H9 (cell line): ENCODE measurements around the gene KLHL28. TPM values are rescaled to one million over a fixed set of nuclear protein-coding genes. Genes with fewer than 3 reads are reported as not detected.

Experiments
- DNase-seq: peaks from one replicate; pipeline ENCODE4 v3.0.0-alpha.2; 2017
- H2AFZ ChIP-seq: one replicate; pipeline ENCODE4 v1.6.1; 2013; ENCODE audit warnings: mild to moderate bottlenecking, low read length, control low read depth, moderate library complexity
- H2AK5ac ChIP-seq: 2 replicates; pipeline ENCODE4 v1.6.1; 2013; ENCODE audit warnings: low read length, control low read depth, mixed read lengths; ENCODE audit not compliant: insufficient read length
- H2BK120ac ChIP-seq: one replicate; pipeline ENCODE4 v1.6.1; 2013; ENCODE audit warnings: low read depth, mild to moderate bottlenecking, low read length, control low read depth, inconsistent platforms; ENCODE audit not compliant: poor library complexity, severe bottlenecking
- H2BK12ac ChIP-seq: 2 replicates; pipeline ENCODE4 v1.6.1; 2013; ENCODE audit warnings: low read length, control low read depth, mixed read lengths, low read depth; ENCODE audit not compliant: insufficient read length
- H2BK15ac ChIP-seq: 2 replicates; pipeline ENCODE4 v1.6.1; 2013; ENCODE audit warnings: low read depth, low read length, control low read depth
- H2BK20ac ChIP-seq: one replicate; pipeline ENCODE4 v1.6.1; 2013; ENCODE audit warnings: low read depth, mild to moderate bottlenecking, low read length, control low read depth, inconsistent platforms; ENCODE audit not compliant: poor library complexity, severe bottlenecking
- H2BK5ac ChIP-seq: 2 replicates; pipeline ENCODE4 v1.6.1; 2013; ENCODE audit warnings: low read length, control low read depth, mixed read lengths; ENCODE audit not compliant: insufficient read length
- H3K14ac ChIP-seq: 2 replicates; pipeline ENCODE4 v1.6.1; 2013; ENCODE audit warnings: low read length, control low read depth; ENCODE audit not compliant: insufficient read depth
- H3K18ac ChIP-seq: 2 replicates; pipeline ENCODE4 v1.6.1; 2013; ENCODE audit warnings: low read depth, mild to moderate bottlenecking, mixed read lengths, low read length, control low read depth; ENCODE audit not compliant: insufficient read length
- H3K23ac ChIP-seq: 2 replicates; pipeline ENCODE4 v1.6.1; 2013; ENCODE audit warnings: low read length, control low read depth, mixed read lengths, low read depth; ENCODE audit not compliant: insufficient read length
- H3K23me2 ChIP-seq: 2 replicates; pipeline ENCODE4 v1.6.1; 2013; ENCODE audit warnings: low read depth, mild to moderate bottlenecking, mixed read lengths, low read length, control low read depth; ENCODE audit not compliant: insufficient read length, poor library complexity, severe bottlenecking
- H3K27ac ChIP-seq: 2 replicates; pipeline ENCODE4 v1.5.1; 2013; ENCODE audit warnings: low read length, control low read depth, mixed read lengths, low read depth; ENCODE audit not compliant: insufficient read length
- H3K27me3 ChIP-seq: 2 replicates; pipeline ENCODE4 v1.6.1; 2013; ENCODE audit warnings: low read length, control low read depth, inconsistent platforms; ENCODE audit not compliant: insufficient read depth
- H3K4ac ChIP-seq: 2 replicates; pipeline ENCODE4 v1.6.1; 2013; ENCODE audit warnings: low read depth, mild to moderate bottlenecking, control low read depth, inconsistent platforms, low read length, moderate library complexity
- H3K4me1 ChIP-seq: 2 replicates; pipeline ENCODE4 v1.6.1; 2013; ENCODE audit warnings: low read length, control low read depth, inconsistent platforms; ENCODE audit not compliant: insufficient read depth
- H3K4me2 ChIP-seq: 2 replicates; pipeline ENCODE4 v1.6.1; 2013; ENCODE audit warnings: low read length, control low read depth, mixed read lengths; ENCODE audit not compliant: insufficient read length, insufficient read depth
- H3K56ac ChIP-seq: 2 replicates; pipeline ENCODE4 v1.6.1; 2013; ENCODE audit warnings: low read depth, mild to moderate bottlenecking, mixed read lengths, low read length, control low read depth; ENCODE audit not compliant: insufficient read length
- H3K79me1 ChIP-seq: 2 replicates; pipeline ENCODE4 v1.6.1; 2013; ENCODE audit warnings: low read depth, mild to moderate bottlenecking, moderate library complexity, low read length, control low read depth, inconsistent platforms; ENCODE audit not compliant: insufficient read depth, poor library complexity, severe bottlenecking
- H3K79me2 ChIP-seq: 2 replicates; pipeline ENCODE4 v1.6.1; 2013; ENCODE audit warnings: low read length, control low read depth, inconsistent platforms; ENCODE audit not compliant: insufficient read depth
- H3K9ac ChIP-seq: 2 replicates; pipeline ENCODE4 v1.6.1; 2013; ENCODE audit warnings: low read length, control low read depth, mixed read lengths; ENCODE audit not compliant: insufficient read length; ENCODE audit errors: extremely low read depth
- H3K9me3 ChIP-seq: one replicate; pipeline ENCODE4 v1.6.1; 2013; ENCODE audit warnings: low read depth, low read length, inconsistent platforms; ENCODE audit not compliant: control insufficient read depth
- H3T11ph ChIP-seq: one replicate; pipeline ENCODE4 v1.6.1; 2013; ENCODE audit warnings: mild to moderate bottlenecking, low read length, control low read depth, inconsistent platforms
- H4K20me1 ChIP-seq: one replicate; pipeline ENCODE4 v1.6.1; 2013; ENCODE audit not compliant: control insufficient read depth, insufficient read length, insufficient read depth
- H4K5ac ChIP-seq: 2 replicates; pipeline ENCODE4 v1.6.1; 2013; ENCODE audit warnings: low read depth, mild to moderate bottlenecking, mixed read lengths, low read length, control low read depth; ENCODE audit not compliant: insufficient read length
- H4K8ac ChIP-seq: replicated peaks from 2 replicates; pipeline ENCODE4 v1.6.1; 2013; ENCODE audit warnings: low read length, control low read depth, mixed read lengths, low read depth; ENCODE audit not compliant: insufficient read length
- H4K91ac ChIP-seq: 2 replicates; pipeline ENCODE4 v1.6.1; 2013; ENCODE audit warnings: low read depth, mild to moderate bottlenecking, moderate library complexity, mixed read lengths, low read length, control low read depth; ENCODE audit not compliant: insufficient read length
- H3K27ac Mint-ChIP-seq, 3 experiments: 2 replicates in 2 of 3; 3 replicates in 1 of 3; pipeline ENCODE4 v1.8.0; 2020 to 2021; ENCODE audit warnings: mixed read lengths in 3 of 3, mild to moderate bottlenecking in 1 of 3, moderate library complexity in 1 of 3
- H3K27me3 Mint-ChIP-seq: 2 replicates; pipeline ENCODE4 v1.8.0; 2021; ENCODE audit warnings: low read depth, mild to moderate bottlenecking, moderate library complexity, mixed read lengths
- H3K36me3 Mint-ChIP-seq, 3 experiments: 2 replicates in 2 of 3; 3 replicates in 1 of 3; pipeline ENCODE4 v1.8.0; 2020 to 2021; ENCODE audit warnings: low read depth in 3 of 3, mixed read lengths in 3 of 3; ENCODE audit not compliant: insufficient read depth in 1 of 3
- H3K4me1 Mint-ChIP-seq, 2 experiments: 2 replicates each; pipeline ENCODE4 v1.8.0; 2020; ENCODE audit warnings: mixed read lengths in 2 of 2
- H3K4me3 Mint-ChIP-seq, 2 experiments: 2 replicates in 1 of 2; 3 replicates in 1 of 2; pipeline ENCODE4 v1.8.0; 2020 to 2021; ENCODE audit warnings: mild to moderate bottlenecking in 2 of 2, mixed read lengths in 2 of 2, moderate library complexity in 1 of 2
- H3K9me3 Mint-ChIP-seq, 2 experiments: 2 replicates in 1 of 2; 3 replicates in 1 of 2; pipeline ENCODE4 v1.8.0; 2020; ENCODE audit warnings: mild to moderate bottlenecking in 2 of 2, mixed read lengths in 2 of 2, moderate library complexity in 1 of 2
- WGBS: extraction: QIAGEN DNeasy Blood & Tissue Kit; methylation state at CpG from one replicate; pipeline ENCODE4 v1.1.7; 2013; ENCODE audit warnings: missing lambda C conversion rate, low lambda C conversion rate, mixed read lengths; ENCODE audit not compliant: insufficient read length; ENCODE audit errors: extremely low coverage; 5-methylcytosine and 5-hydroxymethylcytosine counted together
- long read RNA-seq: library from polyadenylated mRNA; unstranded; transcript quantifications from one replicate; pipeline ENCODE4 v2.0.0, GENCODE V29; 2020
- total RNA-seq: library from RNA; stranded (reverse); gene quantifications from 2 replicates; pipeline ENCODE4 v1.2.1, GENCODE V29; 2021
- TF ChIP-seq, protein P1 (sequence below): fragments of 200-600 bp; sonication (generic); conservative IDR thresholded peaks from 3 replicates; pipeline ENCODE4 v1.8.0; 2021; ENCODE audit warnings: antibody characterized with exemption, mild to moderate bottlenecking

Gene KLHL28
- total RNA-seq, result 8.6 and 10.2 TPM in 2 replicates
- long read RNA-seq, full-length matches to known transcripts, result 23 of 57 reads
- long read RNA-seq, partial matches to known transcripts, result 16 of 57 reads
- long read RNA-seq, other reads (novel, unspliced or antisense), result 18 of 57 reads

- H3K4ac ChIP-seq, result no peak within 1 kb of the TSS
- H2BK15ac ChIP-seq, result no peak within 1 kb of the TSS
- TF ChIP-seq, protein P1, sequence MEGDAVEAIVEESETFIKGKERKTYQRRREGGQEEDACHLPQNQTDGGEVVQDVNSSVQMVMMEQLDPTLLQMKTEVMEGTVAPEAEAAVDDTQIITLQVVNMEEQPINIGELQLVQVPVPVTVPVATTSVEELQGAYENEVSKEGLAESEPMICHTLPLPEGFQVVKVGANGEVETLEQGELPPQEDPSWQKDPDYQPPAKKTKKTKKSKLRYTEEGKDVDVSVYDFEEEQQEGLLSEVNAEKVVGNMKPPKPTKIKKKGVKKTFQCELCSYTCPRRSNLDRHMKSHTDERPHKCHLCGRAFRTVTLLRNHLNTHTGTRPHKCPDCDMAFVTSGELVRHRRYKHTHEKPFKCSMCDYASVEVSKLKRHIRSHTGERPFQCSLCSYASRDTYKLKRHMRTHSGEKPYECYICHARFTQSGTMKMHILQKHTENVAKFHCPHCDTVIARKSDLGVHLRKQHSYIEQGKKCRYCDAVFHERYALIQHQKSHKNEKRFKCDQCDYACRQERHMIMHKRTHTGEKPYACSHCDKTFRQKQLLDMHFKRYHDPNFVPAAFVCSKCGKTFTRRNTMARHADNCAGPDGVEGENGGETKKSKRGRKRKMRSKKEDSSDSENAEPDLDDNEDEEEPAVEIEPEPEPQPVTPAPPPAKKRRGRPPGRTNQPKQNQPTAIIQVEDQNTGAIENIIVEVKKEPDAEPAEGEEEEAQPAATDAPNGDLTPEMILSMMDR, result no peak
- no peak within 1 kb of the TSS for H4K8ac ChIP-seq
- no peak within 1 kb of the TSS for H2BK20ac ChIP-seq
- H4K91ac ChIP-seq, result no peak within 1 kb of the TSS
- no peak within 1 kb of the TSS for H2AK5ac ChIP-seq
- no peak within 1 kb of the TSS for H3T11ph ChIP-seq
- peak; percentile 99 for DNase-seq
- H3K23me2 ChIP-seq, result peaks cover 24% of the 10 kb centered on the region
- H3K27ac ChIP-seq, result peak within 1 kb of the TSS; percentile 31
- WGBS, result no CpG with 5 or more reads among the region's 37 CpGs
- H3K9ac ChIP-seq, result peak within 1 kb of the TSS; percentile 69
- peak within 1 kb of the TSS; percentile 99 for H3K4me2 ChIP-seq
- H3K56ac ChIP-seq, result no peak within 1 kb of the TSS
- no peaks in the 10 kb centered on the region for H3K27me3 ChIP-seq
- H3K23ac ChIP-seq, result no peak within 1 kb of the TSS
- H4K5ac ChIP-seq, result no peak within 1 kb of the TSS
- peaks cover 2 to 5% (median 3%) of the 10 kb centered on the region in 3 experiments; a peak in 3 of 7 replicates for H3K36me3 Mint-ChIP-seq
- H2BK5ac ChIP-seq, result no peak within 1 kb of the TSS
- peak within 1 kb of the TSS; percentile 46 for H3K18ac ChIP-seq
- no peaks in the 10 kb centered on the region for H3K79me1 ChIP-seq
- H2BK12ac ChIP-seq, result no peak within 1 kb of the TSS
- H3K27me3 Mint-ChIP-seq, result no peaks in the 10 kb centered on the region
- peaks cover 13% of the 10 kb centered on the region; the same call in 1 of the 2 replicates for H3K79me2 ChIP-seq
- H4K20me1 ChIP-seq, result no peaks in the 10 kb centered on the region
- H3K4me3 Mint-ChIP-seq, result no peak within 1 kb of the TSS
- peak within 1 kb of the TSS in 2 of 3 experiments; percentile 61 to 70; a peak in 3 of 7 replicates for H3K27ac Mint-ChIP-seq
- H3K9me3 ChIP-seq, result no peaks in the 10 kb centered on the region
- peaks cover 10% of the 10 kb centered on the region for H3K4me1 ChIP-seq
- H3K14ac ChIP-seq, result peak within 1 kb of the TSS; percentile 74
- H2AFZ ChIP-seq, result no peak within 1 kb of the TSS
- H2BK120ac ChIP-seq, result no peak within 1 kb of the TSS
- H3K9me3 Mint-ChIP-seq, result no peaks in the 10 kb centered on the region
- peaks cover 37 to 38% of the 10 kb centered on the region in 2 experiments for H3K4me1 Mint-ChIP-seq
Observed at GRCh38 chr14:44961554-44962333, at the start of gene KLHL28, which contains the start of gene TOGARAM1. TSS of gene KLHL28 (minus strand) at chr14:44961947. CDS start at chr14:44945928, 16,019 bp downstream. TSS of gene TOGARAM1 (plus strand) at chr14:44962190. CDS start at chr14:44962422, 232 bp downstream.
